Pericardium fibroblast (primary cell): ENCODE results near the gene CNR1. TPM values are rescaled to one million over a fixed set of nuclear protein-coding genes. Genes with fewer than 3 reads are reported as not detected.

ENCODE experiments used
- total RNA-seq: library from RNA; depleted of rRNA; stranded (reverse); fragments of >200 nt; gene quantifications from 2 replicates; pipeline ENCODE4 v1.2.3, GENCODE V29; 2015

The CNR1 gene
- total RNA-seq, result 0.93 and 8.3 TPM in 2 replicates

GRCh38 chr6:88165844-88166492, at the start of gene CNR1:
Gene CNR1 (minus strand): TSS chr6:88166347. CDS start chr6:88145274, 21,073 bp downstream.

Other genes with a start within 250 kb of the CNR1 start
- not detected in 2 replicates for gene SPACA1, start 118.5 kb downstream of the CNR1 start, total RNA-seq